Stimulated activated CD4-positive, alpha-beta T cell treated with anti-CD3 and anti-CD28 coated beads, Interleukin-4, amount 100 ng/mL, for 24 hours (primary cell): ENCODE results near the gene ADGRB2.

ENCODE experiments used
- DNase-seq: peaks from one replicate; pipeline ENCODE4 v3.0.0-alpha.2; 2020

ADGRB2 gene

GRCh38 chr1:31764312-31765040, at the start of gene ADGRB2:
Gene ADGRB2 (minus strand): TSS chr1:31764340. CDS start chr1:31757221, 7,119 bp downstream.
- peak; percentile 23 for DNase-seq

DNA sequence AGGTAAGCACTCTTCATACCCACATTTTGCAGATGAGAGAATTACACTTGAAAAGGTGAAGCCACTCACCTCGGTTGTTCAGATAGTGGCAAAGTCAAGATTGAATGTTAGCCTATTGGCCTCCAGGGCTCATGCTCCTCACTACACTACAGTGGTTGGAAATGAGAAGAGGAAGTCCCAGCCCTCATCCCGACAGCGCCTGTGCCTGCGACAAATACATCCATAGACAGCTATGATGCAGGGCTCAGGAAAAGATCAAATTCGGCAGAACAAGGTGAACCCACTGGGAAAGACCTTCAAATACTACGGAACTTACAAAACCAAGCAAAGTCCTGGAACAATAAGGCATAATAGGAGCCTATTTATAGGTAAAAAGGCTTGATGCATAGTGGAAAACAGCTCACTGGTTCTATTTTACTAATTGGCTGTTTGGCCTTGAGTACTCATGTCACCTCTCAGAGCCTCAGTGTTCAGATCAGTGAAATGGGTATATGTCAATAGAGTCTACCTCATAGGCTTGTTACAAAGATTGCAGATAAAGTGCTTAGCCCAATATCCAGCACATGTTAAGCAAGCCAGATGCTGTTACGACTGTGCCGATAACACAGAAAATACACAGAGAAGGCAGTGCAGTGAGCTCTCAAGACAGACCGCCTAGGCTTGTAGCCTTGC, 48.2 kb upstream of the ADGRB2 start:
- no peak for DNase-seq

- DNase-seq = no peak
Measured at GRCh38 chr1:31811605-31812004, 47.5 kb upstream of the ADGRB2 start.

GRCh38 chr1:31809698-31810097, 45.6 kb upstream of the ADGRB2 start:
- DNase-seq = no peak

DNA sequence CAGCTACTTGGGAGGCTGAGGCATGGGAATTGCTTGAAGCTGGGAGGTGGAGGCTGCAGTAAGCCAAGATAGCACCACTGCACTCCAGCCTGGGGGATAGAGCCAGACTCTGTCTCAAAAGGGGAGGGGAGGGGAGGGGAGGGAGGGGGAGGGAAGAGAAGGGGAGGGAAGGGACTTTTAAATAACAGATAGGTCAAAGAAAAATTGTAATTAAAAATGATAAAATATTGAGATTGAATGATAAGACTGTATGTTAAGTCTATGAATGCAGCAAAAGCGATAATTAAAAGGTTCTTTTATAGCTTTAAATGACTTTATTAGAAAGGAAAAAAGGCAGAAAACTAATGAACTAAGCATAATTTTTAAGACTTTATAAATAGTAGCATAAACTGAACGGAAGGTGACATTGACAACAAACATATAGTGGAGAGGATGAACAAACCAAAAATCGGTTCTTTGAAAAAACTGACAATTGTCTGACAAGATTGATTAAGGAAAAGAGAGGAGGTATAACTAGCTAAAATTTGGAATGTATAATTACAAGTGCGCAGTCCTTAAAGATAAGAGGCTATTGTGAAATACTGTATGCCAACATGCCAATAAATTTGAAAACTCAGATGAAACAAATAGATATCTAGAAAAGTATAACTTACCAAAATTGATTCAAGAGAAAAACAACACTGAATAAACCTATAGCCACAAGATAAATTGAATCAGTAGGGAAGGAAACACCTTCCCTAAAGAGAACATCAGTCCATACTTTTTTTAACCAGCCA, 43.3 kb upstream of the ADGRB2 start:
- no peak for DNase-seq

GRCh38 chr1:31805318-31805717, 41.2 kb upstream of the ADGRB2 start:
- DNase-seq = no peak

DNA sequence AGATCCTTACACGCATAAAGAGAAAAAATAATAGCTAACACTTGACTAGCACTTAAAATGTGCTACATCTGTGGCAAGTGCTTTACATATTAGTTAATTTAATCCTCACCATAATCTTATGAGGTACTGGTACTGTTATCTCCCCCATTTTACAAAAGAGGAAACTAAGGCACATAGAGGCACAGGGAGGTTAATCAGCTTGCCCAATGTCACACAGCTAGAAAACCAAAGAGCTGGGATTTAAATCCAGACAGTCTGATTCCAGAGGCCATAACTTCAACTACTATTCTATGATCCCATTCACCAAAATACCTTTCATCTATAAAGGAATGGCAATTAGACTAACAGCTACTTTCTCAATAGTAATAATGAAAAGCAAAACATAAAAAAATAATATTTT, 40.0 kb upstream of the ADGRB2 start:
- no peak for DNase-seq

DNA sequence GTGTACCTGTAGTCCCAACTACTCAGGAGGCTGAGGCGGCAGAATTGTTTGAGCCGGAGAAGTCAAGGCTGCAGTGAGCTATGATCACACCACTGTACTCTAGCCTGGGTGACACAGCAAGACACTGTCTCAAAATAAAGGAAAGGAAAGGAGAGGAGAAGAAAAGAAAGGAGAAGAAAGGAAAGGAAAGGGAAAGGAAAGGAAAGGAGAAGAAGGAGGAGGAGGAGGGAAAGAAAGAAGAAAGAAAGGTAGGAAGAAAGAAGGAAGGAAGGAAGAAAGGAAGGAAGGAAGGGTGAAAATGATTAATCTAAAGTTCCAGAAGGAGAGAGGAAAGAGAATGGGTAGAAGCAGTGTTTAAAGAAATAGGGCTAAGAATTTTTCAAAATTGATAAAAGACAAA, 39.5 kb upstream of the ADGRB2 start:
- DNase-seq = no peak

DNA sequence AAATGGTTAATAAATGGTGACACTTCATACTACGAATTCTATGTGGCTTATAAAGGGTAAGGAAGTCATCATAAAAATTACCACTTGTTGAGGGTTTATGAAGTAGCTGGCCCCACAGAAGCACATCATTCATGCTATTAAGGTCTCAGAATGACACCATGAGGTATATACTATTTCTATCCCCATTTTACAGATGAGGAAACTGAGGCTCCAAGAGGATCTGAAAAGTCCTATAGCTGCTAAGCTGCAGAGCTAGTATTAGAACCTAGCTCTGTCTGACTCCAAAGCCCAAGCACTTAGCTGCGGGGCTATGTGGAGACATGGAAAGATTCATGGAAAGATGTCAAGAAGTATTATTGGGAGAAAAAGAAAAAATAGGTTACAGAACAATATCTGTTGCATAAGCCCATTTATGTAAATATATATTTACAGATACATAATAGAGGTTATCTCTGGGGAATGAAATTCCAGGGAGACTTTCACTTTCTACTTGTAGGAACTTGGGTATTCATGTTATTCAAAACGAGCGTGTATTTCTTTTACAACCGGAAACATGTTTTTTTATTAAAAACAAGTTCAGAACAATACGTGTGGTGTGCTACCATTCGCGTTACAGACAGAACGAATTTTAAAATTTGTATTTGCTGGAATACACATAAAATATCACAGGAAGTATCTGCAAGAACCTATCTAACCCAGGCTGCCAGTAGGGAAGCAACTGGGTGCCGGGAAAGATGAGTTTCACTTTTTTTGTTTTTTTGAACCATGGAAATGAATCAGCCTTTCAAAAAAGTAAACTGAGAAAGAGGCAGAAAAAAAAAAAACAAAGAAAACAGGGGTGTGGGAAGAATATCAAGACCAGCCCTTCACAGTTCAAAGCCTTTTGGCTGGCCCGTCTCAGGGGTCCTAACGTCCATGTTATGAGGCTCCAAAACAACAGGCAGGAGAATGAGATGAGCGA, 38.3 kb upstream of the ADGRB2 start:
- DNase-seq = no peak

GRCh38 chr1:31801458-31801857, 37.3 kb upstream of the ADGRB2 start:
- DNase-seq = no peak

DNA sequence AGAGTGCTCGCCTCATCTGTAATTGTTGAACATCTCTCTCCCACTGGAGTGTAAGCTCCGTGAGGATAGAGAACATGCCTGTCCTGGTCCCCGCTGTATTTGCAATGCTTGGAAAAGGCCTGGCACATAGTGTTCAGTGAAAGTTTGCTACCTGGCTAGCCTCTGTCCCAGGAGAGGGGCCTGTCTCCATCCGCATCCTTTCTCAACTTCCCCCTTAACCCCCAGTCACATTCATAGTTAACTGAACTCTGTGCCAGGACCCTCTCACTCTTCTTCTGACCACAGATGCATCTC, 36.5 kb upstream of the ADGRB2 start:
- no peak for DNase-seq

- no peak for DNase-seq
Measured at GRCh38 chr1:31799895-31800673, 35.9 kb upstream of the ADGRB2 start.

DNA sequence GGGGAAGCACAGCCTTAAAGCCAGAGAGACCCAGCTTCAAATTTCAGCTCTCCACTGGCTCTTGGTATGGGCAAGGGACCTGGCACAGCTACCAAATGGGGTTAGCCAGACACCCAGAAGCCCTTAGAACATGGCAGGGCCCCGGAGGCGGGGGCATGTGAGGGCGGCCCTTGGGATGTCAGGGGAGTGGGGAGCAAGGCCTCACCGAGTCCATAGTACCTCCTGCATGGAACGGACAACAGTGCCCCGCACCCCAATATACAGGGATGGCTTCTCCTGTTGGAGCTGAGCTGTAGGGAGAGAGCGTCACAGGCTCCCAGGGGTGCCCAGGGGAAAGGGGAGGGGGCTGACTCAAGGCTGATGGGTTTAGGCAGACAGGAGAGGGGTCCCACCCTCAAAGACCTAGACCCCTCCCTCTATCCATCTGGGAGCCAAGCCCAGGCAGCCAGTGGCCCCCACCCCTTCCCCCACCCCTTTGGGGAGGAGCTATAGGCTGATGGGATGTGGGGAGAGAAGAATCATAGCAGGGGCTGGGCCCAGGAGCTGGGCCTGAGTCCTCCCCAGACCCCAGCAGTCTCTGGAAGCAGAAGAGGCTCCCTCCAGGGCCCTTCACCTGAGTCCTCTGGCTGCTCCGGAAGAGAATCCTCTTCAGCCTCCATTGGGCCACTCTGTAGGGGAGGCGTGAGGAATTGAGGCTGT, 35.2 kb upstream of the ADGRB2 start:
- no peak for DNase-seq

- peak; percentile 35 for DNase-seq
Measured at GRCh38 chr1:31798433-31799195, 34.5 kb upstream of the ADGRB2 start.

- DNase-seq = no peak
Measured at GRCh38 chr1:31798086-31798432, 33.9 kb upstream of the ADGRB2 start.

DNA sequence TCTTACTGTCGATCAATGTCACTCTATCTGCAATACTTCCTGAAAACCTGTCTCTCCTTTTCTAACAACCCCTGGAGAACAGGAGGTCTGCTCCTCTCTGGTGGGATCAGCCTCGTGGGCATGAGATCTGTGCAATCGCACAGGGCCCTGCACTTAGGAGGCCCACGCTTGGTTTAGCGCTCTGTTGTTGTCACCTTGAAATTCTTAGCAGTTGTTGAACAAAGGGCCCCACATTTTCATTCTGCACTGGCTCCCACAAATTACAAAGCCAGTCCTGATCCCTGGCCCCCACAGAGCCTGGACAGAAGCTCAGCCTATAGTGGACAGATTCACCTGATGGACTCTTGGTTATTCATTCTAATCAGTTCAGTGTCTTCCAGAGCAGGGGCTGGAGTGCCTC, 33.1 kb upstream of the ADGRB2 start:
- no peak for DNase-seq

DNA sequence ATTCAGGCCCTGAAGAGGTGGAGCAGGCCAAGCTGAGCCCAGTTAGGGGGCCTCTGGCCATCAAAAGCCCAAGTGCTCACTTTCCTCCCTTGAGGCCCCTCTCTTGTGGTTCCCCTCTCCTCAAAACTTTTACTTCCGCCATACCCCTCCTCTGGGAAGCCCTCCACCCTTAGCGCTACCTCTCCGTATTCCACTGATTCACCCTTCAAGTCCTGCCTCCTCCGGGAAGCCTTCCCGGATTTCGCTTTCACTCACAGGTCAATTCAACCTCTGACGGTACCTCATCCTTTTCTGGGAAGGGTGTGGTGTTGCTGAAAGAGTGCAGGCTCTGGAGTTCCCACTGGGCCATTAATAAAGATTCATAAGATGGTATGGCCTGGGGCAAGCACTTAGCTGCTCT, 32.6 kb upstream of the ADGRB2 start:
- no peak for DNase-seq

GRCh38 chr1:31795801-31796621, 31.9 kb upstream of the ADGRB2 start:
- DNase-seq = no peak

DNA sequence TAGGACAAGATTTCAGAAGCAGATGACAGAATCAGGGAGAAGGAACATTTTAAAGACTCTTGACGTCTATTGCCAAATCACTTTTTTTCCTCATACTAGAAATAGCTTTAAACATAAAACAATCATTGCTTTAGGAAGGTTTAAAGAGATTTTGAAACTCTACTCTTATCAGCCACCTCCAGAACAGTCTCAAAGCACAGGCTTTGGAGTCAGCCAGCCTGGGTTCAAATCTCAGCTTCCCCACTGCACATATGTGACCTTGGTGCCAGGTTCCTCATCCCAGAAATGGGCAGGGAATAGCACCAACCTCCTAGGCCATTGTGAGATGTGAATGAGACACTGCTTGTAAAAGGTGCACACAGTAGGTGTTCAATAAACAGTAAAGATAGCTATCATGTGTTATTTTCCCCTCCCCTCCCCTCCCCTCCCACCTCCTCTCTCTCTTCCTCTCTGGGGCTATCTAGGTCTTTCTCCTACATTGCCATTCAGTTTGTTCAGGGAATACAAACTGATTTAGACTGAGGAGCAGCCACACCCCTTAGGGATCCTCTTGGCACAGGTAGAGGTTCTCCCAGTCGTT, 31.0 kb upstream of the ADGRB2 start:
- no peak for DNase-seq
